Prostate gland (tissue), 2 donors: ENCODE results near the gene KRT35. TPM values are rescaled to one million over a fixed set of nuclear protein-coding genes. Genes with fewer than 3 reads are reported as not detected.

ENCODE experiments used
- DNase-seq: peaks from one replicate; pipeline ENCODE4 v3.0.0-alpha.2; 2019; ENCODE audit warnings: low spot score
- H3K27ac ChIP-seq, 2 donors: fragments of 200-600 bp; sonication (generic); 2 replicates each; pipeline ENCODE4 v1.5.1; 2017 to 2019
- H3K27me3 ChIP-seq: fragments of 200-600 bp; sonication (generic); replicated peaks from 2 replicates; pipeline ENCODE4 v1.5.1; 2019; ENCODE audit not compliant: insufficient read depth
- H3K36me3 ChIP-seq, 2 donors: fragments of 200-600 bp; sonication (generic); 1 replicate in 1 of 2; 2 replicates in 1 of 2; pipeline versions ENCODE4 v1.5.1 to v1.8.1; 2017 to 2019
- H3K4me1 ChIP-seq: fragments of 200-600 bp; sonication (generic); replicated peaks from 2 replicates; pipeline ENCODE4 v1.5.1; 2019
- H3K4me3 ChIP-seq, 2 donors: fragments of 200-600 bp; sonication (generic); 2 replicates each; pipeline ENCODE4 v1.5.1; 2017 to 2019
- H3K9me3 ChIP-seq: fragments of 200-600 bp; sonication (generic); 2 replicates; pipeline ENCODE4 v1.5.1; 2017
- POLR2A ChIP-seq: fragments of 450-650 bp; IDR thresholded peaks from one replicate; pipeline ENCODE4 v1.6.1; 2016; ENCODE audit warnings: antibody characterized with exemption, mild to moderate bottlenecking
- POLR2AphosphoS5 ChIP-seq: sonication (generic); formaldehyde crosslinking; IDR thresholded peaks from one replicate; pipeline ENCODE4 v1.6.1; 2017; ENCODE audit warnings: antibody characterized with exemption
- WGBS: methylation state at CpG from one replicate; pipeline ENCODE4 v1.1.5; 2018; 5-methylcytosine and 5-hydroxymethylcytosine counted together
- intact Hi-C: fragments of 100-400 bp; cut with DNase I; formaldehyde crosslinking; loops from one replicate; pipeline ENCODE4 v1.14.2; 2022
- total RNA-seq, 2 donors: library from RNA; depleted of rRNA; stranded (reverse); fragments of >200 nt; gene quantifications; one replicate each; pipeline ENCODE4 v1.1.0, GENCODE V29; 2016
- TF ChIP-seq, protein P1 (sequence below), 4 experiments: fragments of 200-600 bp in 2 of 4; fragments of 450-650 bp in 2 of 4; sonication (generic) in 2 of 4; IDR thresholded peaks; 1 replicate in 3 of 4; 2 replicates in 1 of 4; pipeline ENCODE4 v1.5.1; 2016 to 2019; ENCODE audit warnings: antibody characterized with exemption in 4 of 4, mild to moderate bottlenecking in 2 of 4, moderate library complexity in 2 of 4

Gene KRT35
- total RNA-seq, 2 donors from 2014 or later, result not detected

GRCh38 chr17:41448506-41448905, 32.4 kb downstream of the KRT35 start:
- Histone ChIP-seq H3K36me3 (no peaks in the 10 kb centered on the region), H3K4me3 (no peak overlapping the region), H3K4me1 (no peaks in the 10 kb centered on the region), H3K9me3 (no peaks in the 10 kb centered on the region), H3K27me3 (no peaks in the 10 kb centered on the region), H3K27ac (no peak overlapping the region)
- 55% methylated on average over 2 of the region's 2 CpGs for WGBS
- TF ChIP-seq, protein P1, sequence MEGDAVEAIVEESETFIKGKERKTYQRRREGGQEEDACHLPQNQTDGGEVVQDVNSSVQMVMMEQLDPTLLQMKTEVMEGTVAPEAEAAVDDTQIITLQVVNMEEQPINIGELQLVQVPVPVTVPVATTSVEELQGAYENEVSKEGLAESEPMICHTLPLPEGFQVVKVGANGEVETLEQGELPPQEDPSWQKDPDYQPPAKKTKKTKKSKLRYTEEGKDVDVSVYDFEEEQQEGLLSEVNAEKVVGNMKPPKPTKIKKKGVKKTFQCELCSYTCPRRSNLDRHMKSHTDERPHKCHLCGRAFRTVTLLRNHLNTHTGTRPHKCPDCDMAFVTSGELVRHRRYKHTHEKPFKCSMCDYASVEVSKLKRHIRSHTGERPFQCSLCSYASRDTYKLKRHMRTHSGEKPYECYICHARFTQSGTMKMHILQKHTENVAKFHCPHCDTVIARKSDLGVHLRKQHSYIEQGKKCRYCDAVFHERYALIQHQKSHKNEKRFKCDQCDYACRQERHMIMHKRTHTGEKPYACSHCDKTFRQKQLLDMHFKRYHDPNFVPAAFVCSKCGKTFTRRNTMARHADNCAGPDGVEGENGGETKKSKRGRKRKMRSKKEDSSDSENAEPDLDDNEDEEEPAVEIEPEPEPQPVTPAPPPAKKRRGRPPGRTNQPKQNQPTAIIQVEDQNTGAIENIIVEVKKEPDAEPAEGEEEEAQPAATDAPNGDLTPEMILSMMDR (IDR thresholded peaks at IDR 0.05), result no peak
- TF ChIP-seq POLR2A, result no peak
- TF ChIP-seq POLR2AphosphoS5, result no peak
- intact Hi-C loops, result no loop called here
- DNase-seq, result no peak

DNA sequence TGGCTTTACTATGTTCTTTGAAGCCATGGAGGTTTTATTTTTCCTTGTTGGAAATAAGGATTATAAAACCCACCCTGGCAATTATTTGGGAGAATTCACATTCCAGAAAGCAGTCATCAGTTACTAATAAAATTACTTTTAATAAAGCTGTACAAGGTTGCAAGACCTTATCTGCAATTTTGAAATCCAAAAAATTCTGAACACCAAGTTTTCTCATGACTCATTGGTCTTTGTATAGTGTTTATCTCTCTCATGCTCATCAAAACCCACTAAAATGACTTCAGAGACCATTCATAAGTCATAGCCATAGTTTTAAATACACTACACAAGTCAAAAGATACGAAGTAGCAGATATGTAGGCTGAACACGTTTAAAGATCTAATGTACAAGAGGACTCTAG, 34.1 kb downstream of the KRT35 start:
- no peaks in the 10 kb centered on the region for H3K9me3 ChIP-seq
- H3K27me3 ChIP-seq, result no peaks in the 10 kb centered on the region
- no peak overlapping the region for H3K27ac ChIP-seq
- no peak overlapping the region for H3K4me3 ChIP-seq
- WGBS, result 41% methylated on average over 2 of the region's 2 CpGs
- no peaks in the 10 kb centered on the region for H3K4me1 ChIP-seq
- TF ChIP-seq POLR2AphosphoS5, result no peak
- TF ChIP-seq POLR2A, result no peak
- DNase-seq, result no peak
- H3K36me3 ChIP-seq, result no peaks in the 10 kb centered on the region
- intact Hi-C loops, result no loop called here

- intact Hi-C loops, result no loop called here
- Histone ChIP-seq H3K36me3 (no peaks in the 10 kb centered on the region), H3K9me3 (no peaks in the 10 kb centered on the region), H3K4me3 (no peak overlapping the region), H3K27me3 (no peaks in the 10 kb centered on the region), H3K4me1 (no peaks in the 10 kb centered on the region), H3K27ac (no peak overlapping the region)
- no peak for DNase-seq
- TF ChIP-seq POLR2AphosphoS5 (no peak), POLR2A (no peak)
- TF ChIP-seq, protein P1 (IDR thresholded peaks at IDR 0.05), result no peak
- 64% methylated on average over 3 of the region's 3 CpGs for WGBS
These were observed 36.3 kb downstream of the KRT35 start for GRCh38 chr17:41444640-41445039.

- 79% methylated on average over 1 of the region's 1 CpG for WGBS
- intact Hi-C loops, result no loop called here
- Histone ChIP-seq H3K36me3 (no peaks in the 10 kb centered on the region), H3K27me3 (no peaks in the 10 kb centered on the region), H3K4me3 (no peak overlapping the region), H3K4me1 (no peaks in the 10 kb centered on the region), H3K9me3 (no peaks in the 10 kb centered on the region), H3K27ac (no peak overlapping the region)
- TF ChIP-seq POLR2AphosphoS5 (no peak), POLR2A (no peak)
- TF ChIP-seq, protein P1 (IDR thresholded peaks at IDR 0.05), result no peak
- DNase-seq, result no peak
These were observed 36.8 kb downstream of the KRT35 start for GRCh38 chr17:41444186-41444585.

- H3K4me3 ChIP-seq, result no peak overlapping the region
- no peak overlapping the region for H3K27ac ChIP-seq
- no peaks in the 10 kb centered on the region for H3K4me1 ChIP-seq
- H3K36me3 ChIP-seq, result no peaks in the 10 kb centered on the region
- intact Hi-C loops, result no loop called here
- H3K27me3 ChIP-seq, result no peaks in the 10 kb centered on the region
- no peaks in the 10 kb centered on the region for H3K9me3 ChIP-seq
- no peak for TF ChIP-seq POLR2AphosphoS5
- no peak for TF ChIP-seq POLR2A
- no peak for DNase-seq
- 70% methylated on average over 4 of the region's 4 CpGs for WGBS
These were observed 38.2 kb downstream of the KRT35 start for GRCh38 chr17:41442739-41443138.

- intact Hi-C loops, result no loop called here
- Histone ChIP-seq H3K4me1 (no peaks in the 10 kb centered on the region), H3K9me3 (no peaks in the 10 kb centered on the region), H3K27ac (no peak within 1 kb of the TSS), H3K27me3 (no peaks in the 10 kb centered on the region), H3K4me3 (no peak within 1 kb of the TSS), H3K36me3 (no peaks in the 10 kb centered on the region)
- no peak for TF ChIP-seq POLR2A
- TF ChIP-seq, protein P1 (IDR thresholded peaks at IDR 0.05), result no peak
- TF ChIP-seq POLR2AphosphoS5, result no peak
- DNase-seq, result no peak
- WGBS, result 95% methylated on average over 10 of the region's 10 CpGs
These were observed 40.4 kb downstream of the KRT35 start, which contains the start of gene KRT38 for GRCh38 chr17:41440531-41441033. Gene KRT38, minus strand, starts transcription at chr17:41440983. Its CDS starts 62 bp downstream, at chr17:41440921.
